Neural cell (in vitro differentiated cells): ENCODE results near the gene TEKT5. TPM values are rescaled to one million over a fixed set of nuclear protein-coding genes. Genes with fewer than 3 reads are reported as not detected.

Experiments used
- H2AFZ ChIP-seq: fragments of 200-600, 300-800 bp; sonication (generic), shearing (Covaris generic); 2 replicates; pipeline ENCODE4 v1.6.0; 2014; ENCODE audit warnings: low read depth, mild to moderate bottlenecking, antibody characterized with exemption, low read length, moderate library complexity
- H3F3A ChIP-seq: fragments of 200-600 bp; shearing (Covaris generic); 2 replicates; pipeline ENCODE4 v1.6.1; 2016; ENCODE audit warnings: mild to moderate bottlenecking, moderate library complexity, mixed read lengths, antibody characterized with exemption, low read length; ENCODE audit not compliant: insufficient read depth, poor library complexity, severe bottlenecking
- H3K27ac ChIP-seq: fragments of 200-600, 300-800 bp; sonication (generic), shearing (Covaris generic); 2 replicates; pipeline ENCODE4 v1.5.1; 2014; ENCODE audit warnings: mild to moderate bottlenecking, low read length, moderate library complexity
- H3K27me3 ChIP-seq: fragments of 300-800, 200-600 bp; sonication (generic), shearing (Covaris generic); 2 replicates; pipeline ENCODE4 v1.6.0; 2014; ENCODE audit warnings: mild to moderate bottlenecking, low read depth, low read length, moderate library complexity; ENCODE audit not compliant: insufficient read depth
- H3K36me3 ChIP-seq: fragments of 300-800, 200-600 bp; sonication (generic), shearing (Covaris generic); 2 replicates; pipeline ENCODE4 v1.5.1; 2014; ENCODE audit warnings: mild to moderate bottlenecking, antibody characterized with exemption, low read length, moderate library complexity; ENCODE audit not compliant: insufficient read depth
- H3K4me2 ChIP-seq: fragments of 300-800, 200-600 bp; sonication (generic), shearing (Covaris generic); 2 replicates; pipeline ENCODE4 v1.6.0; 2014; ENCODE audit warnings: mild to moderate bottlenecking, low read length
- H3K4me3 ChIP-seq: fragments of 300-800, 200-600 bp; sonication (generic), shearing (Covaris generic); 2 replicates; pipeline ENCODE4 v1.5.1; 2014; ENCODE audit warnings: mild to moderate bottlenecking, low read length, moderate library complexity
- H3K79me2 ChIP-seq: fragments of 200-600 bp; shearing (Covaris generic); replicated peaks from 2 replicates; pipeline ENCODE4 v1.6.0; 2014; ENCODE audit warnings: mild to moderate bottlenecking, low read length, moderate library complexity; ENCODE audit not compliant: insufficient read depth
- H3K9ac ChIP-seq: fragments of 300-800, 200-600 bp; sonication (generic), shearing (Covaris generic); 2 replicates; pipeline ENCODE4 v1.6.1; 2016; ENCODE audit warnings: mild to moderate bottlenecking, low read length, mixed read lengths
- H3K9me2 ChIP-seq: fragments of 200-600 bp; shearing (Covaris generic); 2 replicates; pipeline ENCODE4 v1.6.1; 2016; ENCODE audit warnings: mild to moderate bottlenecking, low read length, mixed read lengths; ENCODE audit not compliant: insufficient read depth
- H3K9me3 ChIP-seq: fragments of 200-600, 300-800 bp; sonication (generic), shearing (Covaris generic); 2 replicates; pipeline ENCODE4 v1.6.1; 2016; ENCODE audit warnings: mild to moderate bottlenecking, mixed run types, low read length, moderate library complexity, mixed read lengths
- H4K20me1 ChIP-seq: fragments of 200-600 bp; shearing (Covaris generic); 2 replicates; pipeline ENCODE4 v1.6.1; 2016; ENCODE audit warnings: mild to moderate bottlenecking, mixed run types; ENCODE audit not compliant: insufficient read depth
- EP300 ChIP-seq: fragments of 450-650 bp; conservative IDR thresholded peaks from 2 replicates; pipeline ENCODE4 v1.6.1; 2014; ENCODE audit warnings: antibody characterized with exemption, mild to moderate bottlenecking, moderate library complexity; ENCODE audit not compliant: poor library complexity, severe bottlenecking
- EZH2 ChIP-seq: fragments of 200-600, 300-800 bp; shearing (Covaris generic), sonication (generic); IDR thresholded peaks from 2 replicates; pipeline ENCODE4 v1.6.1; 2014; ENCODE audit warnings: antibody characterized with exemption, low read length, borderline replicate concordance, mild to moderate bottlenecking; ENCODE audit not compliant: insufficient read depth, poor library complexity, severe bottlenecking
- MXI1 ChIP-seq: fragments of 450-650 bp; conservative IDR thresholded peaks from 2 replicates; pipeline ENCODE4 v1.6.1; 2014; ENCODE audit warnings: antibody characterized with exemption, mild to moderate bottlenecking; ENCODE audit not compliant: poor library complexity, severe bottlenecking
- POLR2AphosphoS5 ChIP-seq: IDR thresholded peaks from 2 replicates; pipeline ENCODE4 v1.6.1; 2012
- RAD21 ChIP-seq: fragments of 450-650 bp; conservative IDR thresholded peaks from 2 replicates; pipeline ENCODE4 v1.6.1; 2014; ENCODE audit warnings: antibody characterized with exemption, mild to moderate bottlenecking, moderate library complexity
- SMC3 ChIP-seq: fragments of 450-650 bp; conservative IDR thresholded peaks from 2 replicates; pipeline ENCODE4 v1.6.1; 2014; ENCODE audit warnings: antibody characterized with exemption, mild to moderate bottlenecking, moderate library complexity; ENCODE audit not compliant: poor library complexity
- TAF1 ChIP-seq: IDR thresholded peaks from 2 replicates; pipeline ENCODE4 v1.6.1; 2012; ENCODE audit warnings: low read depth
- polyA plus RNA-seq: library from polyadenylated mRNA; depleted of rRNA; stranded (reverse); fragments of >200 nt; gene quantifications from 2 replicates; pipeline ENCODE4 v1.2.3, GENCODE V29; 2014
- TF ChIP-seq, protein P1 (sequence below): IDR thresholded peaks from 2 replicates; pipeline ENCODE4 v1.6.1; 2012; ENCODE audit warnings: borderline replicate concordance
- TF ChIP-seq, protein P2 (sequence below): fragments of 450-650 bp; IDR thresholded peaks from 2 replicates; pipeline ENCODE4 v1.5.1; 2014; ENCODE audit warnings: antibody characterized with exemption, mild to moderate bottlenecking, moderate library complexity; ENCODE audit not compliant: poor library complexity, severe bottlenecking

TEKT5 gene
- polyA plus RNA-seq, 1 donor from 2014 or later = not detected

DNA sequence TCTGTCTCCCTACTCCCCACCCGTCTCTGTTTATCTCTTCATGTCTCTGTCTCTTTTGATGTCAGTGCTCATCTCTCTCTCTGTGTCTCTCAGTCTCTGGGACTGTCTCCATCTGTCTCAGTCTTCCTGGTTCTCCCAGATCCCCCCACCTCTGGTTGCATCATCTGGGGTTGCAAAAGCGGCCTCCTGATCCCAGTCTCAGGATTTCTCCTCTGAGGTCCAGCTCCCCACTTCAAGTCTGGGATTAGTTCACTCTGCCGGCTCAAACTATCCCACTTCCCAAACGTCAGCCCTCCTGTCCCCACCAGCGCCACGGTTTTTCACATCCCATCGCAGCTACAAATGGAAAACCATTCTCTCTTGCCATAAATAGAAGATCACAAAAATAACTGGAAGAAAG, 9.0 kb downstream of the TEKT5 start:
- H3K9me3 ChIP-seq = no peaks in the 10 kb centered on the region

DNA sequence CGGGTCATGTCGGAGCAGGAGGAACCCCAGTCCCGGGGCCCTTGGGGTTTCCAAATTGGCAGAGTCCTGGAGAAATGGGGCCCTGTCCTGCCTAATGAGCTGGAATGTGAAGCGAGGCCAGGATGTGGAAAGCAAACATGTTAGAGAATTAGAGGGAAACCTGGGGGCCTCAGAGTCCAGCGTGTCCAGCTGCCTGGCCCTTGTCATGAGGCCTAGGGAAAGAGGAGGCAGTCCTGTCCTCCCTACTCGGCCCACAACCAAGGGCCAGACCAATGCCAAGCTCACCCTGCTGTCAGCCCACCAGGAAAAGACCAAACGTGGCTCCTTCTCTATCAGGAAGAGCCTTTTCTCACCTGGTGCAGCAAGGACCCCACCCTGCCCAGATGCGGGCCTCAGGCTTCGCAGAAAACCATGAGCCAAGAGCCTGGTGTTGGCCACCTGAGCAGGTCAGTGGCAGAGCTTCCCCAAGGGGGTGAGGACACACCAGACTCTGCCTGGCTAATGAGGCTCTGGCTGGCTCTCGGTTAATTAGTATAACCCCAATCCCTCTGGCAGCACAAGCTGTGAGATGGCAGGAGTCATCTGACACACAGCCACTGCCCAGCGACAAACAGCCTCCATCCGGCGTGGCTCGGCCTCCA, 10.1 kb downstream of the TEKT5 start:
- Histone ChIP-seq H3K4me3 (no peak overlapping the region), H3K36me3 (no peaks in the 10 kb centered on the region), H3K27ac (no peak overlapping the region), H3F3A (no peaks in the 10 kb centered on the region), H3K4me2 (no peak overlapping the region), H3K9me3 (no peaks in the 10 kb centered on the region), H3K27me3 (no peaks in the 10 kb centered on the region), H3K79me2 (no peaks in the 10 kb centered on the region), H2AFZ (no peak overlapping the region), H3K9me2 (no peaks in the 10 kb centered on the region), H4K20me1 (no peaks in the 10 kb centered on the region), H3K9ac (no peak overlapping the region)
- TF ChIP-seq, protein P1, sequence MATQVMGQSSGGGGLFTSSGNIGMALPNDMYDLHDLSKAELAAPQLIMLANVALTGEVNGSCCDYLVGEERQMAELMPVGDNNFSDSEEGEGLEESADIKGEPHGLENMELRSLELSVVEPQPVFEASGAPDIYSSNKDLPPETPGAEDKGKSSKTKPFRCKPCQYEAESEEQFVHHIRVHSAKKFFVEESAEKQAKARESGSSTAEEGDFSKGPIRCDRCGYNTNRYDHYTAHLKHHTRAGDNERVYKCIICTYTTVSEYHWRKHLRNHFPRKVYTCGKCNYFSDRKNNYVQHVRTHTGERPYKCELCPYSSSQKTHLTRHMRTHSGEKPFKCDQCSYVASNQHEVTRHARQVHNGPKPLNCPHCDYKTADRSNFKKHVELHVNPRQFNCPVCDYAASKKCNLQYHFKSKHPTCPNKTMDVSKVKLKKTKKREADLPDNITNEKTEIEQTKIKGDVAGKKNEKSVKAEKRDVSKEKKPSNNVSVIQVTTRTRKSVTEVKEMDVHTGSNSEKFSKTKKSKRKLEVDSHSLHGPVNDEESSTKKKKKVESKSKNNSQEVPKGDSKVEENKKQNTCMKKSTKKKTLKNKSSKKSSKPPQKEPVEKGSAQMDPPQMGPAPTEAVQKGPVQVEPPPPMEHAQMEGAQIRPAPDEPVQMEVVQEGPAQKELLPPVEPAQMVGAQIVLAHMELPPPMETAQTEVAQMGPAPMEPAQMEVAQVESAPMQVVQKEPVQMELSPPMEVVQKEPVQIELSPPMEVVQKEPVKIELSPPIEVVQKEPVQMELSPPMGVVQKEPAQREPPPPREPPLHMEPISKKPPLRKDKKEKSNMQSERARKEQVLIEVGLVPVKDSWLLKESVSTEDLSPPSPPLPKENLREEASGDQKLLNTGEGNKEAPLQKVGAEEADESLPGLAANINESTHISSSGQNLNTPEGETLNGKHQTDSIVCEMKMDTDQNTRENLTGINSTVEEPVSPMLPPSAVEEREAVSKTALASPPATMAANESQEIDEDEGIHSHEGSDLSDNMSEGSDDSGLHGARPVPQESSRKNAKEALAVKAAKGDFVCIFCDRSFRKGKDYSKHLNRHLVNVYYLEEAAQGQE = no peak
- no peak for TF ChIP-seq TAF1
- TF ChIP-seq EP300 = no peak
- no peak for TF ChIP-seq SMC3
- TF ChIP-seq, protein P2, sequence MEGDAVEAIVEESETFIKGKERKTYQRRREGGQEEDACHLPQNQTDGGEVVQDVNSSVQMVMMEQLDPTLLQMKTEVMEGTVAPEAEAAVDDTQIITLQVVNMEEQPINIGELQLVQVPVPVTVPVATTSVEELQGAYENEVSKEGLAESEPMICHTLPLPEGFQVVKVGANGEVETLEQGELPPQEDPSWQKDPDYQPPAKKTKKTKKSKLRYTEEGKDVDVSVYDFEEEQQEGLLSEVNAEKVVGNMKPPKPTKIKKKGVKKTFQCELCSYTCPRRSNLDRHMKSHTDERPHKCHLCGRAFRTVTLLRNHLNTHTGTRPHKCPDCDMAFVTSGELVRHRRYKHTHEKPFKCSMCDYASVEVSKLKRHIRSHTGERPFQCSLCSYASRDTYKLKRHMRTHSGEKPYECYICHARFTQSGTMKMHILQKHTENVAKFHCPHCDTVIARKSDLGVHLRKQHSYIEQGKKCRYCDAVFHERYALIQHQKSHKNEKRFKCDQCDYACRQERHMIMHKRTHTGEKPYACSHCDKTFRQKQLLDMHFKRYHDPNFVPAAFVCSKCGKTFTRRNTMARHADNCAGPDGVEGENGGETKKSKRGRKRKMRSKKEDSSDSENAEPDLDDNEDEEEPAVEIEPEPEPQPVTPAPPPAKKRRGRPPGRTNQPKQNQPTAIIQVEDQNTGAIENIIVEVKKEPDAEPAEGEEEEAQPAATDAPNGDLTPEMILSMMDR = no peak
- TF ChIP-seq RAD21 = no peak
- TF ChIP-seq EZH2 = no peak
- TF ChIP-seq POLR2AphosphoS5 = no peak
- TF ChIP-seq MXI1 = no peak

More for the DNA sequence above, 9.0 kb downstream of the TEKT5 start:
- Histone ChIP-seq H3K27me3 (no peaks in the 10 kb centered on the region), H3K27ac (no peak overlapping the region), H4K20me1 (no peaks in the 10 kb centered on the region), H3K4me2 (no peak overlapping the region), H3K4me3 (no peak overlapping the region), H3K9ac (no peak overlapping the region), H3K79me2 (no peaks in the 10 kb centered on the region), H3F3A (no peaks in the 10 kb centered on the region), H3K9me2 (no peaks in the 10 kb centered on the region), H3K36me3 (no peaks in the 10 kb centered on the region), H2AFZ (no peak overlapping the region)
- TF ChIP-seq MXI1 (no peak), POLR2AphosphoS5 (no peak), TAF1 (no peak), SMC3 (no peak), EP300 (no peak), EZH2 (no peak), RAD21 (no peak)
- TF ChIP-seq, protein P1 = no peak
- TF ChIP-seq, protein P2 = no peak
